Spinal cord (tissue), 10 donors: ENCODE results near the gene FEM1C. TPM values are rescaled to one million over a fixed set of nuclear protein-coding genes. Genes with fewer than 3 reads are reported as not detected.

ENCODE experiments used
- DNase-seq, 6 donors: peaks; one replicate each; pipeline versions ENCODE4 v3.0.0 to v3.0.0-alpha.2; 2013 to 2015; ENCODE audit warnings: low spot score in 6 of 6, low read depth in 4 of 6
- H3K27ac ChIP-seq: one replicate; pipeline ENCODE4 v1.5.1; 2013; ENCODE audit warnings: low read depth, low read length, control low read depth
- H3K27me3 ChIP-seq: one replicate; pipeline ENCODE4 v1.6.1; 2013; ENCODE audit warnings: low read length; ENCODE audit not compliant: control insufficient read depth, insufficient read depth
- H3K36me3 ChIP-seq: one replicate; pipeline ENCODE4 v1.6.1; 2013; ENCODE audit warnings: low read length; ENCODE audit not compliant: control insufficient read depth, insufficient read depth
- H3K4me1 ChIP-seq: one replicate; pipeline ENCODE4 v1.6.1; 2013; ENCODE audit warnings: low read length; ENCODE audit not compliant: control insufficient read depth, insufficient read depth
- H3K4me3 ChIP-seq: one replicate; pipeline ENCODE4 v1.5.1; 2013; ENCODE audit warnings: low read depth, low read length, control low read depth
- H3K9me3 ChIP-seq: one replicate; pipeline ENCODE4 v1.6.1; 2013; ENCODE audit warnings: low read length; ENCODE audit not compliant: control insufficient read depth, insufficient read depth
- WGBS: methylation state at CpG from one replicate; pipeline ENCODE4 v1.1.5; 2013; ENCODE audit warnings: missing lambda C conversion rate; ENCODE audit not compliant: insufficient coverage; 5-methylcytosine and 5-hydroxymethylcytosine counted together
- polyA plus RNA-seq, 2 donors: library from polyadenylated mRNA; unstranded; fragments of 120-200 nt; gene quantifications; one replicate each; pipeline ENCODE4 v1.2.1, GENCODE V29; 2013; ENCODE audit not compliant: insufficient read length in 2 of 2
- total RNA-seq, 2 donors: library from RNA; depleted of rRNA in 1 of 2; stranded (reverse); fragments of 120-200 nt in 1 of 2; fragments of >200 nt in 1 of 2; gene quantifications; one replicate each; pipeline versions ENCODE4 v1.2.3 to v1.2.4, GENCODE V29; 2013 to 2014
- donor health status: healthy.

FEM1C gene
- total and polyA plus RNA-seq, 4 donors: 15.2 to 46.1 (median 18.3) TPM

DNA sequence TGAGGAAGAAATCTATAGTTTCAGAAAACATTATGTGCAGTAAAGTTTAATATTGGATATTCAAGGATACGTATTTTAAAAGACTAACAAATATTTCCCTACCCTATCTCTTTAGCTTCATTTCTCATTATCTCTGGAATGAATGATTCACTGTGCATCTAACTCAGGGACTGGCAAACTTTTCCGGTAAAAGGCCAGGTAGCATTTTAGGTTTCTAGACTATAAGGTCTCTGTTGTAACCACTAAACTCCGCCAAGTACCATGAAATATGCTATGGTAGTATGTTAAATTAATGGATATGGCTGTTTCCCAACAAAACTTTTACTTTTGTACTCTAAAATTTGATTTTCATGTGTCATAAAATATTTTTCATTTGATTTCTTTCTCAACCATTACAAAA lies 13.2 kb downstream of the FEM1C start:
- no peak overlapping the region for H3K4me3 ChIP-seq
- peaks cover 2% of the 10 kb centered on the region for H3K9me3 ChIP-seq
- WGBS: no CpG with 5 or more reads among the region's 3 CpGs
- H3K27me3 ChIP-seq: no peaks in the 10 kb centered on the region
- no peaks in the 10 kb centered on the region for H3K4me1 ChIP-seq
- H3K27ac ChIP-seq: no peak overlapping the region
- DNase-seq: no peak
- no peaks in the 10 kb centered on the region for H3K36me3 ChIP-seq

DNA sequence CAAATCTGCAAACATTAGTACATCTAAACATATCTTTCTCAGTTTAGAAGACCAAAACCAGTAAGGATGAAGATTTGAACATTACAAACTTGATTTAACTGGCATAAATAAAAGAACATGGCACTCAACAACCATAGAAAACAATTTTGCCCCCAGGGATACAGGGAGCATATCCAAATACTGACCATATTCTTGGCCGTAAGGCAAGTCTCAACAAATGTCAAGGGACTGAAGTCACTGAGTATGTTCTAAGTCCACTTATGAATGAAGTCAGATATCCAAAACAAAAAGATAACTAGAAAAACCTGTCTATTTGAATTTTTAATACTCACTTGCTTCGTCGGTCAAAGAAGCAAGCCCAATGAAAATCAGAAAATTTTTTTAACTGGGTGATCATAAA lies 14.1 kb downstream of the FEM1C start:
- Histone ChIP-seq H3K36me3 (no peaks in the 10 kb centered on the region), H3K27me3 (no peaks in the 10 kb centered on the region), H3K27ac (no peak overlapping the region), H3K4me1 (no peaks in the 10 kb centered on the region), H3K9me3 (peaks cover under 1% of the 10 kb centered on the region), H3K4me3 (no peak overlapping the region)
- WGBS: no CpG with 5 or more reads among the region's 3 CpGs
- DNase-seq: no peak

- no CpG with 5 or more reads among the region's 2 CpGs for WGBS
- no peak overlapping the region for H3K27ac ChIP-seq
Measured at GRCh38 chr5:115526604-115527003, 18.0 kb downstream of the FEM1C start.

GRCh38 chr5:115524199-115524847 lies 20.3 kb downstream of the FEM1C start:
- no peaks in the 10 kb centered on the region for H3K4me1 ChIP-seq
- DNase-seq: no peak
- peaks cover 9% of the 10 kb centered on the region for H3K36me3 ChIP-seq

More at GRCh38 chr5:115526604-115527003, 18.0 kb downstream of the FEM1C start:
- no peaks in the 10 kb centered on the region for H3K4me1 ChIP-seq
- H3K36me3 ChIP-seq: peaks cover 9% of the 10 kb centered on the region
- H3K4me3 ChIP-seq: no peak overlapping the region
- H3K9me3 ChIP-seq: no peaks in the 10 kb centered on the region
- no peak for DNase-seq
- H3K27me3 ChIP-seq: no peaks in the 10 kb centered on the region

DNA sequence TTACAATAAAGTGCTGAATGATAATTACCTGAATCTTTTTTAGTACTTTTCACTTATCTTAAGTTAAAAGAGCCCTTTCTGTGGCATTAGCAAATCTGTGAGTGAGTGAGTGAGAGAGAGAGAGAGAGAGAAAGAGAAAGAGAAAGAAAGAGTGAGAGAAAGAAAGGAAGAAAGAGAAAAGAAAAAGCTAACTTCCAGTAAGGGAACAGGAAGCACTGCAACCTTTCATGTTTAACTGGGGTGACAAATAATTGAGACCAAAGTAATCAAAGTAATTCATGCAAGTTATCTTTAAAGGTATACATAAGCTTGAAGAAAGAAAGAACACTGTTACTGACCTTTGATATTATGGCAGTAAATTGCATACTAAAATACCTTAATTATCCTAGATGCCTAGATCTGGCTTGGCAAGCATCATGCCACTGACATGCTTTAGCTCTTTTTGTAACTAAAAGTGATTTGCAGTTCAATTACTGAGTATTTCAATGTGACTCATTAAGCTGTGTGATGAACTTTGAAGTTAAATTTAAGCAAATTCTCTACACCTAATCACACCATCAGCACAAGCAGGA lies 21.7 kb downstream of the FEM1C start:
- peaks cover 9% of the 10 kb centered on the region for H3K36me3 ChIP-seq
- no peak for DNase-seq
- no peaks in the 10 kb centered on the region for H3K27me3 ChIP-seq
- H3K9me3 ChIP-seq: no peaks in the 10 kb centered on the region
- no peak overlapping the region for H3K4me3 ChIP-seq
- H3K4me1 ChIP-seq: no peaks in the 10 kb centered on the region
- no peak overlapping the region for H3K27ac ChIP-seq

More at GRCh38 chr5:115524199-115524847, 20.3 kb downstream of the FEM1C start:
- Histone ChIP-seq H3K27me3 (no peaks in the 10 kb centered on the region), H3K4me3 (no peak overlapping the region), H3K9me3 (no peaks in the 10 kb centered on the region), H3K27ac (no peak overlapping the region)
- no CpG with 5 or more reads among the region's 6 CpGs for WGBS

GRCh38 chr5:115520191-115520590 lies 24.4 kb downstream of the FEM1C start:
- Histone ChIP-seq H3K36me3 (peaks cover 9% of the 10 kb centered on the region), H3K9me3 (no peaks in the 10 kb centered on the region), H3K4me3 (no peak overlapping the region), H3K27me3 (no peaks in the 10 kb centered on the region), H3K27ac (no peak overlapping the region), H3K4me1 (no peaks in the 10 kb centered on the region)
- DNase-seq: no peak
- no CpG with 5 or more reads among the region's 2 CpGs for WGBS

DNA sequence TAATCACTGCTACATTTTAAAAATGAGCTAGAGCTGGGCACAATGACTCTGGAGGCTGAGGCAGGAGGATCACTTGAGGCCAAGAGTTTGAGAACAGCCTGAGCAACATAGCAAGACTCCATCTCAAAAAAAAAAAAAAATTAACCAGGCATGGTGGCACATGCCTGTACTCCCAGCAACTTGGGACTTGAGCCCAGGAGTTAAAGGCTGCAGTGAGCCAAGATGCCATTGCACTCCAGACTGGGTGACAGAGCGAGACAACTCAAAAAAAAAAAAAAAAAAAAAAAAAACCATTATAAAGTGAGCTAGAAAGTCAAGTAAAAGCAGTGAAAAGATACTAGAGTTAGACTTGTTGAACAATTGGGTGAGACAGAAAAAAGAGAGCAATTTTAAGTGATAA lies 28.2 kb downstream of the FEM1C start:
- DNase-seq: peak in 1 of 6 donors; percentile 31
- no CpG with 5 or more reads among the region's 1 CpG for WGBS
- no peaks in the 10 kb centered on the region for H3K9me3 ChIP-seq
- H3K4me1 ChIP-seq: no peaks in the 10 kb centered on the region
- H3K27ac ChIP-seq: no peak overlapping the region
- H3K36me3 ChIP-seq: no peaks in the 10 kb centered on the region
- H3K4me3 ChIP-seq: no peak overlapping the region
- H3K27me3 ChIP-seq: no peaks in the 10 kb centered on the region

GRCh38 chr5:115514220-115514619 lies 30.4 kb downstream of the FEM1C start:
- Histone ChIP-seq H3K27me3 (no peaks in the 10 kb centered on the region), H3K27ac (no peak overlapping the region), H3K4me3 (no peak overlapping the region), H3K9me3 (no peaks in the 10 kb centered on the region), H3K36me3 (no peaks in the 10 kb centered on the region), H3K4me1 (no peaks in the 10 kb centered on the region)
- WGBS: 90% methylated on average over 5 of the region's 5 CpGs
- DNase-seq: no peak

DNA sequence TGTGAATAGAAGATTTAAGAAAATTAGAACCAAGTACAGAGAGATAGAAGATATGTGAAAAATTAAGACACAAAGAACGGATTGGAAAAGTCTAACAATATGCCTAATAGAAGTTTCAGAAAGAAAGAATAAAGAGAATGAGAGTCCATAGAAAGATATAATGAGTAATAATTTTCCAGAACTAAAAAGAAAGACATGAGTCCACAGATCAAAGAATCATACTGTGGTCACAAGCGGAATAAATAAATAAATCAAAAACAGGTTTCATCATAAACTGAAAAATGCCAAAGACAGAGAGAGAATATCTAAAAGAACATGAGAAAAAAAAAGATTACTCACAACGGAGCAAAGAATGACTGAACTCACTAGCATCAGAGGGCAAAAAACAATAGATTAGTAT lies 32.9 kb downstream of the FEM1C start:
- H3K4me1 ChIP-seq: no peaks in the 10 kb centered on the region
- no peaks in the 10 kb centered on the region for H3K36me3 ChIP-seq
- no peak for DNase-seq
- H3K27ac ChIP-seq: no peak overlapping the region
- H3K27me3 ChIP-seq: no peaks in the 10 kb centered on the region
- H3K4me3 ChIP-seq: no peak overlapping the region
- no CpG with 5 or more reads among the region's 3 CpGs for WGBS
- H3K9me3 ChIP-seq: no peaks in the 10 kb centered on the region

GRCh38 chr5:115510145-115510645 lies 34.4 kb downstream of the FEM1C start:
- no peak overlapping the region for H3K27ac ChIP-seq
- H3K9me3 ChIP-seq: no peaks in the 10 kb centered on the region
- H3K27me3 ChIP-seq: no peaks in the 10 kb centered on the region
- peak in 5 of 6 donors; percentile 22 to 68 (median 35) for DNase-seq
- H3K4me3 ChIP-seq: no peak overlapping the region
- H3K4me1 ChIP-seq: no peaks in the 10 kb centered on the region
- no peaks in the 10 kb centered on the region for H3K36me3 ChIP-seq
- no CpG with 5 or more reads among the region's 1 CpG for WGBS
